A549 (cell line): ENCODE results near the gene CHRNB1.

ENCODE experiments used
- RAD21 ChIP-seq, 2 experiments: fragments of >200 bp in 1 of 2; sonication (Bioruptor Twin) in 1 of 2; formaldehyde crosslinking in 1 of 2; IDR thresholded peaks in 1 of 2; conservative IDR thresholded peaks in 1 of 2; 2 replicates in 1 of 2; 3 replicates in 1 of 2; pipeline ENCODE4 v1.6.1; 2012 to 2018; ENCODE audit warnings: inconsistent platforms in 1 of 2
- SMC3 ChIP-seq: fragments of >200 bp; sonication (Bioruptor Twin); formaldehyde crosslinking; IDR thresholded peaks from 3 replicates; pipeline ENCODE4 v1.6.1; 2018; ENCODE audit warnings: inconsistent platforms
- SREBF2 ChIP-seq: fragments of 450-650 bp; IDR thresholded peaks from 2 replicates; pipeline ENCODE4 v1.6.1; 2014; ENCODE audit warnings: mild to moderate bottlenecking, moderate library complexity

DNA sequence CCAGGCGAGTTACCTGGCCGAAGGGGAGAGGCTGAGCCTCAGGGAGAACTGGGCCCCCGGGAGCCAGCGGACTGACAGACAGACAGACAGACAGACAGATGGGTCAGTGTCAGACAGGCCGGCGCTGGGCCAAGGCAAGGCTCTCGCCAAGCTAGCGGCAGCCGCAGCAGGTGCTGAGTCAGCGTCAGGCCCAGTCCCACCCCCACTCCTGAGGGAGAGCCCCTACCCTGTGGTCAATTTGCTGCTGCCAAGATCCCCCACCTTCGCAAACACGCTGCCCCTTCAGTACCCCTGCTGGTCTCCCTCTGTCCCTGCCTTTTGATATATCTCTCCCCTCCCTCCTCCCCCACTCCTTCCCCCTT is 4.0 kb upstream of the CHRNB1 start:
- no peak for TF ChIP-seq RAD21 (conservative IDR thresholded peaks at IDR 0.05 in 1 of 2, IDR thresholded peaks at IDR 0.05 in 1 of 2)
- no peak for TF ChIP-seq SREBF2
- TF ChIP-seq SMC3: no peak
